Tongue (tissue), 2 donors: ENCODE measurements around the gene PIP4K2C. TPM values are rescaled to one million over a fixed set of nuclear protein-coding genes. Genes with fewer than 3 reads are reported as not detected.
"Not testable (repeated sequence)": the region's sequence is repeated elsewhere in the genome, so short reads cannot be mapped to it uniquely, and the experiment has no call there.

Experiments
- DNase-seq: peaks from one replicate; pipeline ENCODE4 v3.0.0-alpha.2; 2015
- total RNA-seq: library from RNA; depleted of rRNA; stranded (reverse); fragments of >200 nt; gene quantifications from one replicate; pipeline ENCODE4 v1.2.3, GENCODE V29; 2014

PIP4K2C gene
- total RNA-seq, 1 donor from 2014 or later = 12.6 TPM

DNA sequence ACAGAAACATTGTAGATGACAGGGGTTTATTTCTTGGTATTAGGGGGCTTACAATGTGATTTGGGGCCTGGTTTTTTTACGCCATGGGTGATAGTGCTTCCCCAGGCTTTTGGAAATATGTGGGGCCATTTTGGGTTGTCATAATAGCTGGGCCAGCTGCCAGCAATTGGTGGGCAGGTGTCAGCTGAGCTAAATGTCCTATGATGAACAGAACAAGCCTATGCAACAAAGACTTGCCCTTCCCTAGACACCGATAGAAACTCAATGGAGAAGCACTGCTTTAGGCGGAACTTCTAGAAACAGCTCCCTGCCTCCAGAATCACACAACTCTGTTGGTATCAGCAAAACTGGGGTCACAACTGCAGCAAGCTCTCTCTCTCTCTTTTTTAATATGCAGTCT, 47.1 kb downstream of the PIP4K2C start:
- no peak for DNase-seq

DNA sequence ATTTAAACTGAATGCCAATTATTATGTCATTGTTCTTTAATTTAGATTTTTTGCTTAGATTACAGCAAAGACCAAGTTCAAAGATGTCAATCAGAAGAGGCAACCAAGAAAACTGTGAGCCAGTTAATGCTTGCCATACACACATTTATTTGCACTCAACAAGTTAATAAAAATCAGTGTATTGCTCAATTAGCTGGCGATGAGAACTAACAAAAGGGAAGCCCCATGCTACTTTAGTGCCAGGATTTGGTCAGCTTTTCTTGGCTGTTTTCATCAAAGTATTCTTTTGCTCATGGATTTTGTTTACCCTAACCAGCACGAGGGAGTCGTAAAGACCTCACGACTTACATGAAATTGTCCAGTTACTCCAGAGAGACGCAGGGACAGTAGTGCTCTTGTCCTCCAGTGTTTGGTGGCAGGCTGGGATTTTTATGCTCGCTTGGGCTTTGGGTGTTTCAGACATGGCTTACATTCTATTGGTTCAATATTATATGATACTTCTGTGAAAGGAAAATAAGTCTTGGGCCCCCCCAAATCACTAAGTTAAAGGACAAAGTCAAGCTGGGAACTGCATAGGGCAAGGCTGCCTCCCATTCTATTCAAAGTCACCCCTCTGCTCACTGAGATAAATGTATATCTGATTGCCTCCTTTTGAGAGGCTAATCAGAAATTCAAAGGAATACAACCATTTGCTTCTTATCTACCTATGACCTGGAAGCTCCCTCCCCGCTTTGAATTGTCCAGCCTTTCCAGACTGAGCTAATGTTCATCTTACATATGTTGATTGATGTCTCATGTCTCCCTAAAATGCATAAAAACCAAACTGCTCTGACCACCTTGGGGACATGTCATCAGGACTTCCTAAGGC, 49.4 kb downstream of the PIP4K2C start:
- no peak for DNase-seq

DNA sequence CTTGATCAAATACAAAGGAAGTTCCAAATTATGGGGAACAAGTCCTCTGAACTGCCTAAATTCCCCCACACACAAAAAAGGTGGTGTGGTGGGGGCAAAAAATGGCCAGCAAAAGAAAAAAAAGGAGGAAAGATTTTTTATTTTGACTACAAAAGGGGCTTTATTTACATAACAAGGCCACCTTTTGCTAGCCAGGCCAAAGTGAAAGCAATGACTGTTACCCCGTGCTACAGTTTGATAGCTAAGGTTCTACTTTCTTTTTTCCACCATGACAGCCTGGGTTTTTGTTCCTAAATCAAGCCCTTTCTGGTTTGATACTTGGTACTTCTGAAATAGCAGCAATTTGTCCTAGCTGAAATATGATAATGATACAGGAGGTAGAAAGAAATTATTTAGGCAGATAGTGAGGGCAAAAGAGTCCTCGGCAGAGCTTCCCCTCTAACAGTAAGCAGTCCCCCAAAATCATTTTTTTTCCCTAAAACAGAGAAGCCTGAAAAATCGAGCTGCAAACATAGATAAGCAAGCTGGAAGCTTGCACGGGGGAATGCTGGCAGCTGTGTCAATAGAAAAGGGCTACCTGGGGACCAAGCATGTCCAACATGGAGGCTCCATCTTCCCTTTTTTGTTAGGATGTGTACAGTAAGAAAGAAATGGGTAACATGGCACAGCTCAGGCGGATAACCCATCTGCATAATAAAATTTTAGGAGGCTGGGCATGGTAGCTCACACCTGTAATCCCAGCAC, 50.9 kb downstream of the PIP4K2C start:
- DNase-seq = no peak

DNA sequence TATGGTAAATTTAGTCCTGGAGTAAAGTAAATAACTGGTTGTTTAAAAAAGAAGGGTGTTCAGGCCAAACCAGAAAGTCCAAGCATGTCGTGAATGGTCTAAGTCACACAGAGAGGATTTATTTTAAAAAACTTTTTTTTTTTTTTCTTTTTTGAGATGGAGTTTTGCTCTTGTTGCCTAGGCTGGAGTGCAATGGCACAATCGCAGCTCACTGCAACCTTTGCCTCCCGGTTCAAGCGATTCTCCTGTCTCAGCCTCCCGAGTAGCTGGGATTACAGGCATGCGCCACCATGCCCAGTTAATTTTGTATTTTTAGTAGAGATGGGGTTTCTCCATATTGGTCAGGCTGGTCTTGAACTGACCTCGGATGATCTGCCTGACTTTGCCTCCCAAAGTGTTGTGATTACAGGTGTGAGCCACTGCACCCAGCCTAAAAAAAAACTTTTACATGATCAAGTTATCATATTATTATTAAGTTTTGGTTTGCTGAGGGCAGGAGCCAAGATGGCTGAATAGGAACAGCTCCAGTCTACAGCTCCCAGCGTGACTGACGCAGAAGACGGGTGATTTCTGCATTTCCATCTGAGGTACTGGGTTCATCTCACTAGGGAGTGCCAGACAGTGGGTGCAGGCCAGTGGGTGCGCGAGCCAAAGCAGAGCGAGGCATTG, 55.1 kb downstream of the PIP4K2C start:
- DNase-seq = not testable (repeated sequence)

DNA sequence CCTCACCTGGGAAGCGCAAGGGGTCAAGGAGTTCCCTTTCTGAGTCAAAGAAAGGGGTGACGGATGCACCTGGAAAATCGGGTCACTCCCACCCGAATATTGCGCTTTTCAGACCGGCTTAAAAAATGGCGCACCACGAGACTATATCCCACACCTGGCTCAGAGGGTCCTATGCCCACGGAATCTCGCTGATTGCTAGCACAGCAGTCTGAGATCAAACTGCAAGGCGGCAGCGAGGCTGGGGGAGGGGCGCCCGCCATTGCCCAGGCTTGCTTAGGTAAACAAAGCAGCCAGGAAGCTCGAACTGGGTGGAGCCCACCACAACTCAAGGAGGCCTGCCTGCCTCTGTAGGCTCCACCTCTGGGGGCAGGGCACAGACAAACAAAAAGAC, 55.7 kb downstream of the PIP4K2C start:
- DNase-seq = not testable (repeated sequence)

Other genes with a start within 250 kb of the PIP4K2C start
- gene R3HDM2, start 160.1 kb upstream of the PIP4K2C start, total RNA-seq = 40.0 TPM
- not detected for gene INHBC, start 156.4 kb upstream of the PIP4K2C start, total RNA-seq
- gene INHBE, start 135.9 kb upstream of the PIP4K2C start, total RNA-seq = not detected
- 5.6 TPM for gene GLI1, start 131.4 kb upstream of the PIP4K2C start, total RNA-seq
- 2.5 TPM for gene ARHGAP9, start 111.3 kb upstream of the PIP4K2C start, total RNA-seq
- gene MARS1, start 103.1 kb upstream of the PIP4K2C start, total RNA-seq = 72.3 TPM
- 23.8 TPM for gene DDIT3, start 70.7 kb upstream of the PIP4K2C start, total RNA-seq
- 10.1 TPM for gene MBD6, start 68.4 kb upstream of the PIP4K2C start, total RNA-seq
- 140 TPM for gene DCTN2, start 44.0 kb upstream of the PIP4K2C start, total RNA-seq
- 0.82 TPM for gene KIF5A, start 41.1 kb upstream of the PIP4K2C start, total RNA-seq
- 19.2 TPM for gene DTX3, start 13.6 kb downstream of the PIP4K2C start, total RNA-seq
- gene ARHGEF25, start 20.2 kb downstream of the PIP4K2C start, total RNA-seq = 18.6 TPM
- gene B4GALNT1, start 42.0 kb downstream of the PIP4K2C start, total RNA-seq = 3.3 TPM
- gene OS9, start 102.9 kb downstream of the PIP4K2C start, total RNA-seq = 146 TPM
- 3.7 TPM for gene AGAP2, start 147.6 kb downstream of the PIP4K2C start, total RNA-seq
- gene TSPAN31, start 153.8 kb downstream of the PIP4K2C start, total RNA-seq = 57.0 TPM
- 140 TPM for gene CDK4, start 161.1 kb downstream of the PIP4K2C start, total RNA-seq
- gene MARCHF9, start 163.9 kb downstream of the PIP4K2C start, total RNA-seq = 9.2 TPM
- gene CYP27B1, start 175.9 kb downstream of the PIP4K2C start, total RNA-seq = 0.10 TPM
- 6.9 TPM for gene METTL1, start 180.9 kb downstream of the PIP4K2C start, total RNA-seq
- 10.1 TPM for gene EEF1AKMT3, start 181.4 kb downstream of the PIP4K2C start, total RNA-seq
- gene TSFM, start 191.6 kb downstream of the PIP4K2C start, total RNA-seq = 19.6 TPM
- gene AVIL, start 227.5 kb downstream of the PIP4K2C start, total RNA-seq = 12.0 TPM